ENCODE results near the gene PRG2. TPM values are rescaled to one million over a fixed set of nuclear protein-coding genes. Genes with fewer than 3 reads are reported as not detected.
A peak's percentile ranks its signal among the peaks of the same experiment; 100 is the strongest.

The PRG2 gene
- polyA plus RNA-seq, 3 donors: 1.1 TPM; not detected in 2

GRCh38 chr11:57426439-57426928 is 36.0 kb upstream of the PRG2 start:
- no peaks in the 10 kb centered on the region for H3K9me3 Mint-ChIP-seq
- Histone ChIP-seq H4K20me1 (ENCODE audit: insufficient read depth, low read length) (peaks cover 26% of the 10 kb centered on the region), H3K79me2 (ENCODE audit: insufficient read depth, low read length) (peaks cover 54% of the 10 kb centered on the region), H3K27ac (ENCODE audit: low read depth in 1 of 2, low read length in 2 of 2) (peak overlapping the region; percentile 96 to 98), H3K9ac (ENCODE audit: insufficient read depth, low read length, poor library complexity, severe bottlenecking) (peak overlapping the region; percentile 93), H3K27me3 (ENCODE audit: control insufficient read depth in 2 of 2, insufficient read depth in 2 of 2, low read length in 2 of 2) (no peaks in the 10 kb centered on the region), H3K4me2 (replicated peaks; ENCODE audit: extremely low read depth, low read length, poor library complexity, severe bottlenecking) (peak overlapping the region; percentile 73), H2AFZ (ENCODE audit: insufficient read depth, low read depth, low read length, poor library complexity, severe bottlenecking) (peak overlapping the region; percentile 76), H3K4me1 (ENCODE audit: control insufficient read depth in 1 of 2, insufficient read depth in 2 of 2, low read length in 2 of 2) (peaks cover 48 to 56% of the 10 kb centered on the region in 2 donors), H3K9me3 (replicated peaks in 1 of 2; ENCODE audit: control insufficient read depth in 1 of 2, insufficient read depth in 1 of 2, low read length in 2 of 2) (no peaks in the 10 kb centered on the region), H3K36me3 (replicated peaks in 1 of 2; ENCODE audit: control insufficient read depth in 1 of 2, insufficient read depth in 2 of 2, low read length in 2 of 2) (peaks cover 21 to 29% of the 10 kb centered on the region in 2 donors), H3K4me3 (replicated peaks in 1 of 3; ENCODE audit: low read depth in 2 of 3, low read length in 3 of 3) (peak overlapping the region; percentile 68 to 86 (median 73))
- peak overlapping the region; percentile 83 to 89 for H3K4me3 Mint-ChIP-seq
- WGBS (ENCODE audit: insufficient coverage): 9% methylated on average over 14 of the region's 16 CpGs
- H3K27ac Mint-ChIP-seq: peak overlapping the region; percentile 96 to 99 (median 98)
- peaks cover 0 to 4% (median 2%) of the 10 kb centered on the region in 3 donors for H3K27me3 Mint-ChIP-seq (ENCODE audit: low read depth in 3 of 3)
- no peak for TF ChIP-seq CTCF (IDR thresholded peaks at IDR 0.05)
- DNase-seq: peak; percentile 58 to 88 (median 72)
- intact Hi-C loops (cut with micrococcal nuclease): no loop called here
- peaks cover 62% of the 10 kb centered on the region for H3K4me1 Mint-ChIP-seq
- H3K36me3 Mint-ChIP-seq: peaks cover 34 to 36% of the 10 kb centered on the region in 2 donors

- H3K36me3 Mint-ChIP-seq: peaks cover 41 to 43% of the 10 kb centered on the region in 2 donors
- H3K4me3 Mint-ChIP-seq: peak overlapping the region; percentile 83 to 89
- Histone ChIP-seq H4K20me1 (ENCODE audit: insufficient read depth, low read length) (peaks cover 32% of the 10 kb centered on the region), H3K4me2 (replicated peaks; ENCODE audit: extremely low read depth, low read length, poor library complexity, severe bottlenecking) (peak overlapping the region; percentile 73), H3K4me3 (replicated peaks in 1 of 3; ENCODE audit: low read depth in 2 of 3, low read length in 3 of 3) (peak overlapping the region; percentile 68 to 86 (median 73)), H3K36me3 (replicated peaks in 1 of 2; ENCODE audit: control insufficient read depth in 1 of 2, insufficient read depth in 2 of 2, low read length in 2 of 2) (peaks cover 28 to 36% of the 10 kb centered on the region in 2 donors), H3K9me3 (replicated peaks in 1 of 2; ENCODE audit: control insufficient read depth in 1 of 2, insufficient read depth in 1 of 2, low read length in 2 of 2) (no peaks in the 10 kb centered on the region), H3K4me1 (ENCODE audit: control insufficient read depth in 1 of 2, insufficient read depth in 2 of 2, low read length in 2 of 2) (peaks cover 41 to 50% of the 10 kb centered on the region in 2 donors), H3K79me2 (ENCODE audit: insufficient read depth, low read length) (peaks cover 60% of the 10 kb centered on the region), H3K27me3 (ENCODE audit: control insufficient read depth in 2 of 2, insufficient read depth in 2 of 2, low read length in 2 of 2) (no peaks in the 10 kb centered on the region), H2AFZ (ENCODE audit: insufficient read depth, low read depth, low read length, poor library complexity, severe bottlenecking) (no peak overlapping the region), H3K9ac (ENCODE audit: insufficient read depth, low read length, poor library complexity, severe bottlenecking) (peak overlapping the region; percentile 93), H3K27ac (ENCODE audit: low read depth in 1 of 2, low read length in 2 of 2) (peak overlapping the region; percentile 96 to 98)
- H3K27ac Mint-ChIP-seq: peak overlapping the region; percentile 96 to 99 (median 98)
- peaks cover 56% of the 10 kb centered on the region for H3K4me1 Mint-ChIP-seq
- intact Hi-C loops (cut with micrococcal nuclease): loop anchor here in 1 of 2 donors (1.0 kb wide), 1 partner anchor 8 kb away; no protein-coding TSS in a partner anchor
- no peak for TF ChIP-seq CTCF (IDR thresholded peaks at IDR 0.05)
- 53% methylated on average over 11 of the region's 15 CpGs for WGBS (ENCODE audit: insufficient coverage)
- peak in 1 of 3 donors; percentile 42 for DNase-seq
- H3K9me3 Mint-ChIP-seq: no peaks in the 10 kb centered on the region
- H3K27me3 Mint-ChIP-seq (ENCODE audit: low read depth in 3 of 3): peaks cover 0 to 4% (median 2%) of the 10 kb centered on the region in 3 donors
Measured at GRCh38 chr11:57425565-57426438, 35.4 kb upstream of the PRG2 start.
